Gastrocnemius medialis (tissue), 4 donors: ENCODE data around the gene XKR8. TPM values are rescaled to one million over a fixed set of nuclear protein-coding genes. Genes with fewer than 3 reads are reported as not detected.
"Not testable (repeated sequence)": the region's sequence is repeated elsewhere in the genome, so short reads cannot be mapped to it uniquely, and the experiment has no call there.

Experiments
- ATAC-seq, 2 donors: fragments of 150-250 bp; one replicate each; pipeline ENCODE4 v1.9.1; 2016
- DNase-seq, 2 donors: peaks; one replicate each; pipeline ENCODE4 v3.0.0-alpha.2; 2019
- H3K27ac ChIP-seq, 4 donors: fragments of 200-600 bp; sonication (generic); 1 replicate in 1 of 4; 2 replicates in 3 of 4; pipeline ENCODE4 v1.5.1; 2016 to 2018; ENCODE audit warnings: mild to moderate bottlenecking in 2 of 4, moderate library complexity in 1 of 4
- H3K27me3 ChIP-seq, 3 donors: fragments of 200-600 bp; sonication (generic) in 2 of 3; 1 replicate in 1 of 3; 2 replicates in 2 of 3; pipeline versions ENCODE4 v1.5.1 to v1.6.0; 2016 to 2019; ENCODE audit warnings: mild to moderate bottlenecking in 1 of 3, moderate library complexity in 1 of 3
- H3K36me3 ChIP-seq, 2 donors: fragments of 200-600 bp; sonication (generic) in 1 of 2; one replicate each; pipeline ENCODE4 v1.5.1; 2017 to 2018
- H3K4me1 ChIP-seq, 2 donors: fragments of 200-600 bp; sonication (generic) in 1 of 2; one replicate each; pipeline ENCODE4 v1.5.1; 2016 to 2017; ENCODE audit warnings: mild to moderate bottlenecking in 2 of 2
- H3K4me3 ChIP-seq, 4 donors: fragments of 200-600 bp; sonication (generic) in 3 of 4; 1 replicate in 1 of 4; 2 replicates in 3 of 4; pipeline ENCODE4 v1.5.1; 2016 to 2019; ENCODE audit warnings: mild to moderate bottlenecking in 2 of 4
- H3K9me3 ChIP-seq, 3 donors: fragments of 200-600 bp; sonication (generic) in 2 of 3; 1 replicate in 1 of 3; 2 replicates in 2 of 3; pipeline ENCODE4 v1.5.1; 2016 to 2019
- CTCF ChIP-seq, 5 experiments: fragments of 450-650 bp in 3 of 5; fragments of 200-600 bp in 2 of 5; sonication (generic) in 2 of 5; IDR thresholded peaks in 4 of 5; conservative IDR thresholded peaks in 1 of 5; 1 replicate in 4 of 5; 2 replicates in 1 of 5; pipeline ENCODE4 v1.5.1; 2016 to 2019; ENCODE audit warnings: antibody characterized with exemption in 5 of 5, mild to moderate bottlenecking in 3 of 5, moderate library complexity in 3 of 5
- POLR2A ChIP-seq, 2 donors: fragments of 450-650 bp; IDR thresholded peaks; one replicate each; pipeline ENCODE4 v1.6.1; 2017; ENCODE audit warnings: antibody characterized with exemption in 2 of 2, mild to moderate bottlenecking in 2 of 2, moderate library complexity in 2 of 2
- in situ Hi-C, 4 donors: fragments of 200-750 bp; cut with MboI; loops; one replicate each; pipeline versions ENCODE4 v1.15.0 to v1.8.0; 2017; ENCODE audit warnings: low sequenced_read_pairs in 4 of 4
- intact Hi-C: fragments of 100-400 bp; cut with DNase I; formaldehyde crosslinking; loops from one replicate; pipeline ENCODE4 v1.15.1; 2023; ENCODE audit warnings: low total_unique reads
- total RNA-seq, 4 donors: library from RNA; depleted of rRNA; stranded (reverse); fragments of >200 nt; gene quantifications; one replicate each; pipeline versions ENCODE4 v1.1.0 to v1.2.3, GENCODE V29; 2016

The XKR8 gene
- total RNA-seq, 4 donors from 2014 or later = 3.8 to 7.4 (median 5.4) TPM

- Histone ChIP-seq H3K9me3 (no peaks in the 10 kb centered on the region), H3K27ac (no peak overlapping the region), H3K27me3 (no peaks in the 10 kb centered on the region), H3K4me3 (no peak overlapping the region), H3K36me3 (peaks cover 7 to 95% of the 10 kb centered on the region in 2 donors), H3K4me1 (no peaks in the 10 kb centered on the region)
- no peak for DNase-seq
- no peak for ATAC-seq
- in situ Hi-C loops = loop anchor here in 1 of 4 donors (25.0 kb wide), 1 partner anchor 132 kb away; the partner anchor contains the start of gene THEMIS2
- no peak for TF ChIP-seq CTCF (IDR thresholded peaks at IDR 0.05 in 4 of 5, conservative IDR thresholded peaks at IDR 0.05 in 1 of 5)
- no peak for TF ChIP-seq POLR2A (IDR thresholded peaks at IDR 0.05)
- intact Hi-C loops = loop anchor here (10.0 kb wide), 1 partner anchor 61 kb away; no protein-coding TSS in a partner anchor
These were observed 34.3 kb downstream of the XKR8 start for GRCh38 chr1:27994060-27994459.

GRCh38 chr1:27994526-27994925, 34.8 kb downstream of the XKR8 start:
- ATAC-seq, H3K27me3 ChIP-seq, H3K9me3 ChIP-seq, H3K4me1 ChIP-seq, H3K27ac ChIP-seq, DNase-seq, H3K4me3 ChIP-seq: not testable (repeated sequence)
- intact Hi-C loops = loop anchor here (10.0 kb wide), 1 partner anchor 60 kb away; no protein-coding TSS in a partner anchor
- H3K36me3 ChIP-seq = peaks cover 10 to 95% of the 10 kb centered on the region in 2 donors
- in situ Hi-C loops = loop anchor here in 1 of 4 donors (25.0 kb wide), 1 partner anchor 132 kb away; the partner anchor contains the start of gene THEMIS2

- DNase-seq = no peak
- no peak for ATAC-seq
- H3K36me3 ChIP-seq = peaks cover 10 to 88% of the 10 kb centered on the region in 2 donors
- H3K9me3 ChIP-seq = no peaks in the 10 kb centered on the region
- TF ChIP-seq CTCF (IDR thresholded peaks at IDR 0.05 in 4 of 5, conservative IDR thresholded peaks at IDR 0.05 in 1 of 5) = no peak
- no peak for TF ChIP-seq POLR2A (IDR thresholded peaks at IDR 0.05)
- H3K27ac ChIP-seq = no peak overlapping the region
- H3K4me3 ChIP-seq = no peak overlapping the region
- in situ Hi-C loops (loop anchor here in 1 of 4 donors (25.0 kb wide), 1 partner anchor 137 kb away; the partner anchor contains the start of gene THEMIS2), intact Hi-C loops (loop anchor here (10.0 kb wide), 1 partner anchor 56 kb away; no protein-coding TSS in a partner anchor)
- H3K4me1 ChIP-seq = no peaks in the 10 kb centered on the region
- H3K27me3 ChIP-seq = no peaks in the 10 kb centered on the region
These were observed 39.3 kb downstream of the XKR8 start for GRCh38 chr1:27999055-27999454.

GRCh38 chr1:28002600-28002999, 42.8 kb downstream of the XKR8 start:
- H3K36me3 ChIP-seq = peaks cover 7 to 71% of the 10 kb centered on the region in 2 donors
- TF ChIP-seq CTCF (IDR thresholded peaks at IDR 0.05 in 4 of 5, conservative IDR thresholded peaks at IDR 0.05 in 1 of 5) = no peak
- no peak for TF ChIP-seq POLR2A (IDR thresholded peaks at IDR 0.05)
- intact Hi-C loops (no loop called here), in situ Hi-C loops (no loop called here)
- H3K4me1 ChIP-seq = no peaks in the 10 kb centered on the region
- H3K27me3 ChIP-seq = no peaks in the 10 kb centered on the region
- no peaks in the 10 kb centered on the region for H3K9me3 ChIP-seq
- ATAC-seq (no peak), DNase-seq (no peak)
- H3K4me3 ChIP-seq = no peak overlapping the region
- no peak overlapping the region for H3K27ac ChIP-seq

GRCh38 chr1:28003117-28003516, 43.3 kb downstream of the XKR8 start:
- H3K27ac ChIP-seq, ATAC-seq, H3K4me3 ChIP-seq, DNase-seq, H3K4me1 ChIP-seq, in situ Hi-C loops, H3K9me3 ChIP-seq, intact Hi-C loops, H3K27me3 ChIP-seq: not testable (repeated sequence)
- H3K36me3 ChIP-seq = peaks cover 5 to 66% of the 10 kb centered on the region in 2 donors

GRCh38 chr1:28010969-28011368, 51.2 kb downstream of the XKR8 start:
- Histone ChIP-seq H3K9me3 (no peaks in the 10 kb centered on the region), H3K4me3 (no peak overlapping the region), H3K4me1 (no peaks in the 10 kb centered on the region), H3K27ac (no peak overlapping the region), H3K27me3 (no peaks in the 10 kb centered on the region), H3K36me3 (peaks cover 0 to 68% of the 10 kb centered on the region in 2 donors)
- in situ Hi-C loops = no loop called here
- intact Hi-C loops = no loop called here
- ATAC-seq = no peak
- DNase-seq = no peak
- TF ChIP-seq CTCF (IDR thresholded peaks at IDR 0.05 in 4 of 5, conservative IDR thresholded peaks at IDR 0.05 in 1 of 5) = no peak
- TF ChIP-seq POLR2A (IDR thresholded peaks at IDR 0.05) = no peak
